ENCODE measurements around the gene XRCC1.
A peak's percentile ranks its signal among the peaks of the same experiment; 100 is the strongest.
"Not testable (repeated sequence)": the region's sequence is repeated elsewhere in the genome, so short reads cannot be mapped to it uniquely, and the experiment has no call there.

XRCC1 gene

DNA sequence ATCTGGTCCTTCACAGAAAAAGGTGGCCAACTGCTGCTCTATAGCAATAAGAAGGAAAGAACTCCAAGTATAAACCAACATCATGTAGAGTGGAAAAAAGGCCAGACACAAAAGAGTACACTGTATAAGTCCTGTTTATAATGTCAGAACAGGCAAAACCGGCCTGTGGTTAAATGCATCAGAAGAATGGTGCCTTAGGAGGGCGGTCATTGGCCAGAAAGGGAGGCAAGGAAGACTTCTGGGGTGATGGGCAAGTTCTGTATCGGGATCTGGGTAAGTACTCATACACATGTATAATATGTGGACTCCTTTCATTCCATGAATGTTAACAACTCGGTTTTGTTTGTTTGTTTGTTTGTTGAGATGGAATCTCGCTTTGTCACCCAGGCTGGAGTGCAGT, 52.4 kb downstream of the XRCC1 start:
- DNase-seq (ENCODE audit: low read depth) = no peak

DNA sequence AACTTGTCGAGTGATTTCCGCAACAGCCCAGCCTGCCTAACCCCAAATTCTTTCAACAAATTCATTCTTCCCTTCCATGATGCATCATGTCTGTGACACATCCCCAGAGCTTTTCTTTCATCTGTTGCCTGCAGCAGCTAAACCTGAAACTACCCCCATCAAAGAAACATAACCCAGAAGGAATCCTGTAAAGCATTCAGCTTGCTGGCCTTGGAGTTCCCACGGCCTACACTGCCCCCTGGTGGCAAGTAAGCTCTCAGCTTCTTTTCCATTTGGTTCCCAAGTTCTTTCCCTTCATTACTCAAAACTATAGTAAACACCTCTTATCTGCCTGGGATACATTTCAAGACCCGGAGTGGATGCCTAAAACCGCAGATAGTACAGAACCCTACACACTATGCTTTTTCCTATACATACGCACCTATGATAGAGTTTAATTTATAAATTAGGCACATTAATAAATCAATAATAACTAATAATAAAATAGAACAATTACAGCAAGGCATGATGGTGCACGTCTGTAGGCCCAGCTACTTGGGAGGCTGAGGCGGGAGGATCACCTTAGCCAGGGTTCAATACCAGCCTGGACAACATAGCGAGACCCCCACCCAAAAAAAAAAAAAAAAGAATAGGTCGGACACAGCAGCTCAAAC, 55.8 kb downstream of the XRCC1 start:
- peak; percentile 74 for DNase-seq (ENCODE audit: low read depth)

DNA sequence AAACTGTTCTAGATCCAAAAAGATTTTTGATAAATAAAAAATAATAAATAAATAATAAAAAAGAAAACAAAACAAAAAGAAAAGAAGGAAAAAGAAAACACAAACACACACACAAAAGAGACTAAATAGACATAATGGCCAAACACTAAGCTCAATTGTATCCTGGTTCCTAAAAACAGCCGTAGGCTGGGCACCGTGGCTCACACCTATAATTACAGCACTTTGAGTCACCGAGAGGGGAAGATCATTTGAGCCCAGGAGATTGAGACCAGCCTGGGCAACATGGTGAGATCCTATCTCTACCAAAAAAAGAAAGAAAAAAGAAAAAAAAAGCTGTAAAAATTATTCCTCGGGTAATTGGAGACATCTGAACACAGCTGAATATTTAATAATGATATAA, 57.3 kb downstream of the XRCC1 start:
- DNase-seq (ENCODE audit: low read depth) = no peak

DNA sequence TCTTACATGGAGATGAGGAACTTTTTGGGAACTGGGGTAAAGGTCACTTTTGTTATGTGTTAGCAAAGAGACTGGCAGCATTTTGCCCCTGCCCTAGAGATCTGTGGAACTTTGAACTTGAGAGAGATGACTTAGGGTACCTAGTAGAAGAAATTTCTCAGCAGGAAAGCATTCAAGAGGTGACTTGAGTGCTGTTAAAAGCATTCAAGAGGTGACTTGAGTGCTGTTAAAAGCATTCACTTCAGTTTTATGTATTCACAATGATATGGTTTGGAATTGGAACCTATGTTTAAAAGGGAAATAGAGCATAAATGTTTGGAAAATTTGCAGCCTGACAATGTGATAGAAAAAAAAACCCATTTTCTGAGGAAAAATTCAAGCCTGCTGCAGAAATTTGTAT, 62.9 kb downstream of the XRCC1 start:
- DNase-seq (ENCODE audit: low read depth) = not testable (repeated sequence)

DNA sequence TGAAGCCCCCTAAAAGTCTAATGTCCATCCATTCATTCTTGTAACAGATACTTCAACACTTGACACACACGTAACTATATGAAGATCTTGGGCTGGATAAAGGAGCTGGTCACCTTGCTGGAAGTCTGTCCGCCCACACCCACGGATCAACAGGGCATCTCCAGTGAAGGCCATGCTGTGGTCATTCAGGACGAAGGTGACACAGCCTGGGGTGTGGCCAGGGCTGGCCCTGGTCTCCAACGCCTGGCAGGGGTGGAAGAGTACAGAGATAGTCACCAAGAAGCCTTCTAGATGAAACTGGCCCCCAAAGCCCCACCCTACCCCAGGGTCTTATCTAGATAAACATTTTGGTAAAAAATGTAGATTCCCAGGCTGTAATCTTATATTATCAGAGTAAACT, 64.0 kb downstream of the XRCC1 start:
- DNase-seq (ENCODE audit: low read depth) = no peak

DNA sequence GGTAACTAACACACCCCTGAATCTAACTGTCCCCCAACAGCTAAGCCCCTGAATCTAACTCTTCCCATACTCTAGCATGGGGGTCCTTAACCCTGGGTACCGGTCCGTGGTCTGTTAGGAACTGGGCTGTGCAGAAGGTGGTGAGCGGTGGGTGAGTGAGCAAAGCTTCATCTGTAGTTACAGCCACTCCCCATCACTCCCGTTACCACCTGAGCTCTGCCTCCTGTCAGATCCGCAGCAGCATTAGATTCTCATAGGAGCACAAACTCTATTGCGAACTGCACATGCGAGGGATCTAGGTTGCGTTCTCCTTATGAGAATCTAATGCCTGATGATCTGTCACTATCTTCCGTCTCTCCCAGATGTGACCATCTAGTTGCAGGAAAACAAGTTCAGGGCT, 64.6 kb downstream of the XRCC1 start:
- no peak for DNase-seq (ENCODE audit: low read depth)

DNA sequence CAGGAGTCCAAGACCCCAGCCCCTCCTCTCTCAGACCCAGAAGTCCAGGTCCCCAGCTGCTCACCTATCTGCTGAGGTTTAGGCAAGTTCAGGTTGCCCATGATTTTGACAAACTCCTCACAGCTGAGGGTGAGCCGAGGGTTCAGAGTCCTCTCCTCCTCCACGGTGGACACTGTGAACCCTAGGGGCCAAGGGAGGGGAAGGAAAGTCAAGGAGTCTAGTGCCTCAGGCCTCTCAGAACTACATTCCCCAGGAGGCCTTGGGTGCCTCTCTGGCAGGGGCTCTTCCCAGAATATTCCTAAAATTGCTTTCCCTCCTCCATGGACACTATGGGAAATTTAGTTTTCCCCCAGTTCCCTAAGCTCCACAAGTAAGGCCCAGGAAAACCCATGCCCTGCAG, 67.4 kb downstream of the XRCC1 start:
- no peak for DNase-seq (ENCODE audit: low read depth)

DNA sequence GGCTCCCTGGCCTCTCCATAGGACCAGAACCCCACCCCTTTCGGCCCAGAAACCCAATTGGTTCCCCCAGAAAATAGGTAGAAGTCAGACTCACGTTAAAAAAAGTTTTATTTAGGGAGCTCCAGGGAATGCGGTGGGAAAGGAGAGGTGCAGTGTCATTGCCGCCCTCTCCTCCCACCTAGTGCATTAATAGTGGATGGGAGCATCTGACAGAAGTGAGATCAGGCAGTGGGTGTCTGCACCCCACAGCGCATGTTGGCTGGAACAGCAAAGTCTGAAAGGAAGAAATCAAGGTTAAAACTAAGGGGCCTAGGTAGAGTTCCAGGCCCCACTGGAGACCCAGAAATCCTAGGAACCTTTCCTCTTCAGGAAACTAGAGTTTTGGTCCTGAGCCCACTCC, 68.7 kb downstream of the XRCC1 start:
- no peak for DNase-seq (ENCODE audit: low read depth)

DNA sequence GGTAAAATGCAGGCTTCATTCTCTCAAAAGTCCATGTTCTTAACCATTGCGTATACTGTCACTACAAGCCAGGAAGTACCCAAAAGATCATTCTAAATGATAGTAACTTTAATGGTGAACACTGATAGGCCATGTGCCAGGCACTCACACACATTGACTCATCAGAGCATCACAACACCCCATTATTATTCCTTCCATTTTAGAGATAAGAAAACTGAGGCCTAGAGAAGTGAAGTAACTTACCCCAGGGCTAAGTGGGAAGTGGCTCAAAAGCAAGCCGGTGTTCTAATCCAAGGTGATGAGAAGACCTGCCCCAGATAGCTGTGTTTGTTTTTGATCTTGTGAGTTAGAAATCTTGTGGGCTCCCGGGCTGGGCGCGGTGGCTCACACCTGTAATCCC, 69.4 kb downstream of the XRCC1 start:
- no peak for DNase-seq (ENCODE audit: low read depth)

DNA sequence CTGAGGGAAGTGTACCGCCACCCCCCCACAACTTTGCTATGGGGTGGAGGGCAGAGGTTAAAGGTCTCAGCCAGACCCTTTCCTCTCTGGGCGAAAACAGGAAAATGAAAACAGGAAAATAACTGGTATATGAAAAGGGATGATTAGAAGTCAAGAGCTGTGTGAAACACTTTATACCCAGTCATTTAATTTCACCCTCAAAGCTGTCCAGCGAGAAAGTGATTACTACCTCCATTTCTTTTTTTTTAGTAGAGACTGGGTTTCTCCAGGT, 70.2 kb downstream of the XRCC1 start:
- no peak for DNase-seq (ENCODE audit: low read depth)

DNA sequence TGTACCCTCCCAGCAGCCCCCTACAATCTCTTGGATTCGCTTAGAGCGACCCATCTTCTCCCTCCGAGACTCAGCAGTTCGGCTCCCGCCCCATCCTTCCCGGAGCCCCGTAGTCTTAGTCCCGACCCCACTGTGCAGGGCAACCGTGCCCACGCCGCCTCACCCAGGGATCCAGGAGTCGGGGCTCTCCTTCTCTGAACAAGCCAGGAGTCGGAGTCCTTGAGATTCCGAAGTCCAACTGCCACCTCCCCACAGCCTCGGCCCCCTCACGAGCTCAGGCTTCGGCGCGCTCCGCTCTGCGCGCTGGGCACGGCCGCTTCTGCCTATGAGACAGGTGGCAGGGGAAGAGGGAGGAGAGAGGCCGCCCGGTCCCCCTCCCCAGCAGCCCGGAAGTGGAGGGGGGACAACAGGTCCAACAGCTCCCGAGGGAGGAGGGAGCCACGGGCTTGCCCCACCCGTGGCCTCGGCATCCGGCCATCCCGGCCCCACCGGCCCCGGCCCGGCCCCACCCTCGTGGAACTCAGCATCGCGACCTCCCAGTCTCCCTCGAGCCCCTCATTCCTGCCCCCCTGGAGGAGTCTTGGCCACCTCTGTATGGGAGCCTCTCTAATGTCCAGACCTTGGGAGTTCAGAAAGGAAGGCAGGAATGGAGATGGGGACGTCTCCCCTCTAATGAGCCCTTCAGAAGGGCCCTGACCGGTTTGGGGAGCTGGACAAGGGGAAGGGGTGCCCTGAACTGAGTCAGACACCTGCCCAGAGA, 70.7 kb downstream of the XRCC1 start, which contains the start of gene PHLDB3:
TSS of gene PHLDB3 (minus strand) at position 321 of the 760 bp plus-strand sequence. CDS start 628 bp downstream, outside the sequence.
- DNase-seq (ENCODE audit: low read depth) = peak; percentile 21

DNA sequence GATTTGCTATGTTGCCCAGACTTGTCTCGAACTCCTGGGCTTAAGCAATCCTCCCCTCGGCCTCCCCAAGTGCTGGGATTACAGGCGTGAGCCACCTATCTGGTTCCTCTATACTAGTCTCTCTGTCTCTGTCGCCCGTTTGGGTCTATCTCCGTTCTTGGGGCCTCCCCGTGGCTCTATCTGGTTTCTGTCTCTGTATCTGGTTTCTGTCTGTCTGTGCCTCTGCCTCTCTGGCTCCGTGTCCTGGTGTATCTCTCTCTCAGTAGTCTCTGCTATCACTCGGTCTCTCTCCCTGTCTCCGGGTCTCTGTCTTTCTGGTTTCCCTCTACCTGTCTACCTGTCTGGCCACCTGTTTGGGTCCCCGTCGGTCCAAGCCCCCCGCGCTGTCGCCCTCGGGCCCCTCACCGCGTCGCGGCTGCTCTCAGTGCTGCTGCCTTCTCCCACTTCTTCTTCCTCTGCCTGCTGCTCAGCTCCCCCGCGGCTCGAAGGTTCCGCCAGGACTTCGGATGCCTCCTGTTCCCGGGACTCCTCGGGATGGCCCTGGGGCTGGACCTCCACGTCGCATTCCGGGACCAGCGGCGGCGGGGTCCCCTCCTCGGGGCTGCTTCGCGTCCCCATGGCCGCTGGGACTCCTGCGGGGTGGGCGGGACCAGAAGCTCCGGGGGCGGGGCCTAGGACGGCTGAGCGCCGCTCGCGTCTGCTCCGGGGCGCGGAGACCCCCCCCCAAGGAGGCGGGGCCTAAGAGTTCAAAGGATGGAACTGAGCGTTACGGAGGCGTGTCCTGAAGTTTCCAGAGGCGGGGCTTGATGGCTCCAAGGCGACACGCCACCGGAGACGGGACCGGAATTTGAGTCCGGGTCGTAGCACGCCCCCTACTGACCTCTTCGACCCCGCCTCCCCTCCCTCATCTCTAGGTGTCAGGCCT, 71.6 kb downstream of the XRCC1 start:
- DNase-seq (ENCODE audit: low read depth) = peak; percentile 100

DNA sequence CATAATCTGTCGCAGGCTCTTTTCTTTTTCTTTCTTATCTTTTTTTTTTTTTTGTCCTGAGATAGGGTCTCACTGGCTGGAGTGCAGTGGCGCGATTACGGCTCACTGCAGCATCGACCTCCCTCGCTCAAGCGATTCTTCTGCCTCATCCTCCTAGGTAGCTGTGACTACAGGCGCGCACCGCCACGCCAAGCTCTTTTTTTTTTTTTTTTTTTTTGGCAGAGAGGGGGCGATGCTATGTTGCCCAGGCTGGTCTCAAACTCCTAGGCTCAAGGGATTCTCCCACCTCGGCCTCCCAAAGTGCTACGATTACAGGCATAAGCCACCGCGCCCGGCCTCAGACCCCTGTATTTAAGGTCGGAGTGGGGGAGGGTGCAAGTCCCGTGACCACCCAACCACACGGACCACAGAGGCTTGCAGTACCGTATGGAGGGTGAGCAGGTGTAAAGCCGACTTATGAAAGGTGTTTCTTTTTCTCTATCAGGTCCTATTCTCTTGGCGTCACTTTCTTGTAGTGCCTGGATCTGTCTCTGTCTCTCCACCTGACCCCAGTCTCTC, 72.8 kb downstream of the XRCC1 start:
- no peak for DNase-seq (ENCODE audit: low read depth)

DNA sequence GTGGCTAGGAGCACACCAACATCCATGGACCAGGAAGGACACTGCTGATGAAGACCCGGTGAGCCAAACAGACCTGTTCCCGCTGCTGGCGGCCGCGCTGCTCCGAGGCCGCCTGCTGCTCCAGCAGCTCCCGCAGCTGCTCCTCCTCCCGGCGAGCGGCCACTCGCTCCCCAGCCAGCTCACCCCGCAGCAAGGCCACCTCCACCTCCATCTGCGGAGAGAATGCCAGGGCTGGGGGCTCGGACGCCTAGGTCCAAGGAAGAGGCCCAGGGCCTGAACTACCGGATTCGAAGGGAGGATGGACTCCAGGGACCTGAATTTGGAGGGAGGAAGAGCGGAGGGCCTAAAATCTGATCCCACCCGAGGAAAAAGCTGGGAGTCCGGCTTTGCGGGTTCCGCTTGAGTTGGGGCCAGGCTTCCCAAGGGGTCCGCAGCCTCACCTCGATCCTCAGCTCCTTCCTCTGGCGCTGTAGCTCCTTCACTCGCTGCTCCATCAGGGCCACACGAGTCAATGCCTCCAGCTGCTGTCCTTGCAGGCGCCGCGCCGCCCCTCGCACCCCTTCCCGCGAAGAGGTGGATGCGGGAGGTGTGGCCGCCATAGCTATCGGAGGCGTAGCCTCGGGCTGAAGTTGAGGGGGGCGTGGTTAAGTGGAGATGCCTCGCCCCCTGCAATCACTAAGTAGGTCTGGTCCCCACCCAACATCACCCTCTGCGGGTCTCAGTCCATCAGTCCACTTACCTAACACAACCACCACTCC, 73.5 kb downstream of the XRCC1 start:
- no peak for DNase-seq (ENCODE audit: low read depth)

DNA sequence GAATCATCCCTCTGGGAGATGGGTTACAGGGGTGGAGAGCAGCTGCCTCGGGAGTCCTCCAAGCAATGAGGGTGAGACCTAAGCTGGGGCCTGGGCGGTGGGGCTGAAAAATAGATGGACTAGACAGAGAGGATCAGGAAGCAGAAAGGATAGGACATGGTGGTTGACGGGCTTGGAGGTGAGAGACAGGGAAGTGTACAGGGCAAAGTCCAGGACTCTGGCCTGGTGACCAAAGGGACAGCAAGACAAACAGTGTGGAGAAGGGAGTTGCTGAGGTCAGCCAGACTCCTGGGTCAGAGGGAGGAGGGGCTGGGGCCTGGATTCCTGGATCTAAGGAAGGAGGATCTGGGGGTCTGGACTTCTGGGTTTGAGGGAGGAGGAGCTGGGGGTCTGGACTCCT, 76.3 kb downstream of the XRCC1 start:
- no peak for DNase-seq (ENCODE audit: low read depth)

DNA sequence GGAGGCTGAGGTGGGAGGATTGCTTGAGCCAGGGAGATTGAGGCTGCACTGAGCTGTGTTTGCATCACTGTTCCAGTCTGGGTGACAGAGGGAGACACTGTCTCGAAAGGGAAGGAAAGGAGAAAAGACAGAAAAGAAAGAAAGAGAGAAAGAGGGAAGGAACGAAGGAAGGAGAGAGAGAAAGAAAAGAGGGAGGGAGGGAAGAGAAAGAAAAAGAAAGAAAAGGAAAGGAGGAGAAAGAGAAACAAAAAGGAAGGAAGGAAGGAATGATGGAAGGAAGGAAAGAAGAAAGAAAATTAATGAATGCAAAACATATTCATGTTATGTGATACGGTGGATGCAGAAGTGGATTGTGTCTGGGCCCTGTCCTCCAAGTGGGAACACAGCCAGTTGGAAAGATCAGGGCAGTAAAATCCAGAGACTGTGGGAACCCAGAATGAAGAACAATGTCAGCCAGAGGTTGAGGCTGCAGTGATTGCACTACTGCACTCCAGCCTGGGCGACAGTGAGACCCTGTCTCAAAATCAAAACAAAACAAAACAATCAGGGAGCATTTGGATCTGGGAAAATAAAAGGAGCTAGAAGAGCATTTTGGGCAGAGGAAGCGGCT, 77.0 kb downstream of the XRCC1 start:
- DNase-seq (ENCODE audit: low read depth) = no peak

DNA sequence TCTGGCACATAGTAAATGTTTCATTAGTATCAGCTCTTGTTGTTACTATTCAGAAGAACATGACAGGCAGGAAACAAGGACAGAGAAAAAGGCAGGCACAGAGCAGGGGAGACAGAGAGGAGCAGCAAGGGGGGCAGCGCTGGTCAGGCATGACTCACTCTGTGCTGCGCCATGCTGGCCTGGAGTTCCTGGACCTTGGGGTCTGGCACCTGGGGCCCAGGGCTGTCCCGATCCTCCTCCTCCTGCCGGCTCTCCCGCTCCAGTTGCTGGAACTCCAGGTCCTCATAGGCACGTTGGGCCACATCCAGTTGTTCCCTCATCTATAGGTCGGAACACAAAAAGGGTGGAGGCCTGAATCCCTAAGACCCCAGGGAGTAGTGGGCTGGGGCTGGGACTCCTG, 78.4 kb downstream of the XRCC1 start:
- no peak for DNase-seq (ENCODE audit: low read depth)

DNA sequence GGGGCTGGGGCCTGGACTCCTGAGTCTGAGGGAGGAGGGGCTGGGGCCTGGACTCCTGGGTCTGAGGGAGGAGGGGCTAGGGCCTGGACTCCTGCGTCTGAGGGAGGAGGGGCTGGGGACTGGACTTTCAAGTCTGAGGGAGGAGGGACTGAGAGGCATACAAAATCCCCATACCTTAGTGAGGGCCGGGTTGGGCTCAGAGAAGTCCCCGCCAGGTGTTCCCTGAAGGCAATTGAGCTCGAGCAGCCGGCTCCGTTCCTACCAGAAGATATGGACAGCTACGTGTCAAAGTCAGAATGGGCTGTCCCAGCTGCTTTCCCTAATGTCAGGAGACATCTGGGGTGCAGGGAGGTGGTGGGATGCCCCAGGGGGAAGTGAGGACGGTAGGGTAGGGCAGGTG, 80.2 kb downstream of the XRCC1 start:
- no peak for DNase-seq (ENCODE audit: low read depth)
